ENCODE results near the gene WRAP73. TPM values are rescaled to one million over a fixed set of nuclear protein-coding genes. Genes with fewer than 3 reads are reported as not detected.

Gene WRAP73
- total RNA-seq, 1 donor from 2014 or later = 23.3 TPM

- no peak for TF ChIP-seq CTCF (IDR thresholded peaks at IDR 0.05)
- TF ChIP-seq POLR2A (IDR thresholded peaks at IDR 0.05) = no peak
- TF ChIP-seq POLR2AphosphoS5 (IDR thresholded peaks at IDR 0.05; ENCODE audit: insufficient read depth in 1 of 2, low read depth in 1 of 2) = no peak
- Histone ChIP-seq H3K27me3 (no peaks in the 10 kb centered on the region), H3K4me3 (no peak overlapping the region), H3K27ac (no peak overlapping the region), H3K9me3 (no peaks in the 10 kb centered on the region), H3K36me3 (no peaks in the 10 kb centered on the region), H3K4me1 (no peaks in the 10 kb centered on the region)
- intact Hi-C loops (cut with DNase I) = no loop called here
- DNase-seq (ENCODE audit: extremely low spot score in 2 of 2) = no peak
Observed at GRCh38 chr1:3674100-3675094, 24.5 kb upstream of the WRAP73 start.

GRCh38 chr1:3673381-3674099 is 23.6 kb upstream of the WRAP73 start:
- TF ChIP-seq POLR2AphosphoS5 (IDR thresholded peaks at IDR 0.05; ENCODE audit: insufficient read depth in 1 of 2, low read depth in 1 of 2) (no peak), CTCF (IDR thresholded peaks at IDR 0.05) (no peak), POLR2A (IDR thresholded peaks at IDR 0.05) (no peak)
- Histone ChIP-seq H3K4me1 (peaks cover 8% of the 10 kb centered on the region), H3K27me3 (no peaks in the 10 kb centered on the region), H3K4me3 (no peak overlapping the region), H3K9me3 (no peaks in the 10 kb centered on the region), H3K36me3 (no peaks in the 10 kb centered on the region), H3K27ac (no peak overlapping the region)
- no peak for DNase-seq (ENCODE audit: extremely low spot score in 2 of 2)
- intact Hi-C loops (cut with DNase I) = no loop called here

- no peak overlapping the region for H3K27ac ChIP-seq
- DNase-seq (ENCODE audit: extremely low spot score in 2 of 2) = no peak
- H3K36me3 ChIP-seq = no peaks in the 10 kb centered on the region
- no peaks in the 10 kb centered on the region for H3K27me3 ChIP-seq
- H3K4me3 ChIP-seq = no peak overlapping the region
- no peaks in the 10 kb centered on the region for H3K9me3 ChIP-seq
- H3K4me1 ChIP-seq = peaks cover 10% of the 10 kb centered on the region
- intact Hi-C loops (cut with DNase I) = no loop called here
- TF ChIP-seq CTCF (IDR thresholded peaks at IDR 0.05) = no peak
- TF ChIP-seq POLR2A (IDR thresholded peaks at IDR 0.05) = no peak
- TF ChIP-seq POLR2AphosphoS5 (IDR thresholded peaks at IDR 0.05; ENCODE audit: insufficient read depth in 1 of 2, low read depth in 1 of 2) = no peak
Observed at GRCh38 chr1:3672971-3673361, 23.1 kb upstream of the WRAP73 start.

- DNase-seq (ENCODE audit: extremely low spot score in 2 of 2) = no peak
- no peak overlapping the region for H3K27ac ChIP-seq
- TF ChIP-seq CTCF (IDR thresholded peaks at IDR 0.05) (no peak), POLR2A (IDR thresholded peaks at IDR 0.05) (no peak), POLR2AphosphoS5 (IDR thresholded peaks at IDR 0.05; ENCODE audit: insufficient read depth in 1 of 2, low read depth in 1 of 2) (no peak)
- peaks cover 10% of the 10 kb centered on the region for H3K4me1 ChIP-seq
- H3K4me3 ChIP-seq = no peak overlapping the region
- H3K9me3 ChIP-seq = no peaks in the 10 kb centered on the region
- intact Hi-C loops (cut with DNase I) = no loop called here
- no peaks in the 10 kb centered on the region for H3K27me3 ChIP-seq
- H3K36me3 ChIP-seq = no peaks in the 10 kb centered on the region
Observed at GRCh38 chr1:3672231-3672970, 22.5 kb upstream of the WRAP73 start.
